Caco-2 (cell line): ENCODE results near the gene IRF2. TPM values are rescaled to one million over a fixed set of nuclear protein-coding genes. Genes with fewer than 3 reads are reported as not detected.

Experiments used
- BruUV-seq: library from RNA; stranded (reverse); fragments of 400-500 nt; replicated peaks from 2 replicates; lab custom pipeline; 2021; lab: Mats Ljungman, UMichigan
- CTCF ChIA-PET: fragments of 300-600 bp; sonication (Branson Sonifier 250); formaldehyde crosslinking; loops from one replicate; lab custom pipeline; 2022; ENCODE audit warnings: antibody characterized with exemption; lab: Charles Lee
- POLR2A ChIA-PET: fragments of 300-600 bp; sonication (Branson Sonifier 250); formaldehyde crosslinking; loops from one replicate; lab custom pipeline; 2022; ENCODE audit warnings: antibody characterized with exemption; lab: Charles Lee
- DNase-seq, 2 experiments: peaks; one replicate each; pipeline versions ENCODE4 v3.0.0 to v3.0.0-alpha.2; 2020 to 2022
- H3K27me3 ChIP-seq: replicated peaks from 2 replicates; pipeline ENCODE4 v1.6.0; 2011; ENCODE audit warnings: low read length; ENCODE audit not compliant: control insufficient read depth, insufficient read depth
- H3K36me3 ChIP-seq: 2 replicates; pipeline ENCODE4 v1.5.1; 2011; ENCODE audit warnings: low read length; ENCODE audit not compliant: control insufficient read depth, insufficient read depth
- H3K4me1 ChIP-seq: fragments of 250-450 bp; sonication (Bioruptor Pico); 2 replicates; pipeline ENCODE4 v1.5.1; 2020; ENCODE audit warnings: mild to moderate bottlenecking
- H3K4me3 ChIP-seq: 2 replicates; pipeline ENCODE4 v1.5.1; 2011; ENCODE audit warnings: low read depth, mild to moderate bottlenecking, control low read depth, low read length
- H3K9me3 ChIP-seq: fragments of 250-450 bp; sonication (Bioruptor Pico); 2 replicates; pipeline ENCODE4 v1.5.1; 2020; ENCODE audit warnings: mild to moderate bottlenecking, moderate library complexity
- H3K27ac Mint-ChIP-seq: one replicate; pipeline ENCODE4 v1.8.0; 2022; ENCODE audit warnings: mixed read lengths; ENCODE audit not compliant: unreplicated experiment
- H3K27me3 Mint-ChIP-seq: one replicate; pipeline ENCODE4 v1.8.0; 2022; ENCODE audit warnings: mixed read lengths; ENCODE audit not compliant: insufficient read depth, unreplicated experiment
- H3K36me3 Mint-ChIP-seq: one replicate; pipeline ENCODE4 v1.8.0; 2022; ENCODE audit warnings: mild to moderate bottlenecking, mixed read lengths; ENCODE audit not compliant: insufficient read depth, unreplicated experiment
- H3K4me1 Mint-ChIP-seq: one replicate; pipeline ENCODE4 v1.8.0; 2022; ENCODE audit warnings: low read depth, mixed read lengths; ENCODE audit not compliant: unreplicated experiment
- H3K4me3 Mint-ChIP-seq: one replicate; pipeline ENCODE4 v1.8.0; 2022; ENCODE audit warnings: mild to moderate bottlenecking, moderate library complexity, mixed read lengths; ENCODE audit not compliant: unreplicated experiment
- H3K9me3 Mint-ChIP-seq: one replicate; pipeline ENCODE4 v1.8.0; 2022; ENCODE audit warnings: mixed read lengths; ENCODE audit not compliant: unreplicated experiment
- intact Hi-C: fragments of 100-400 bp; cut with micrococcal nuclease; formaldehyde crosslinking; loops from one replicate; pipeline ENCODE4 v1.10.0; 2022; ENCODE audit not compliant: unreplicated experiment
- total RNA-seq: library from RNA; stranded (reverse); gene quantifications from 2 replicates; pipeline ENCODE4 v1.2.3, GENCODE V29; 2022
- TF ChIP-seq, protein P1 (sequence below), 2 experiments: fragments of 200-600 bp in 1 of 2; IDR thresholded peaks; 1 replicate in 1 of 2; 2 replicates in 1 of 2; pipeline versions ENCODE4 v1.5.1 to v1.8.0; 2011 to 2022; ENCODE audit warnings: antibody characterized with exemption in 1 of 2, control low read depth in 1 of 2, inconsistent platforms in 1 of 2, low read depth in 1 of 2, low read length in 1 of 2, mild to moderate bottlenecking in 1 of 2, moderate library complexity in 1 of 2; ENCODE audit not compliant: insufficient read depth in 1 of 2, severe bottlenecking in 1 of 2, unreplicated experiment in 1 of 2

The IRF2 gene
- total RNA-seq, 1 experiment from 2014 or later: 9.2 TPM

GRCh38 chr4:184463158-184463557 lies 11.2 kb downstream of the IRF2 start:
- intact Hi-C loops: loop anchor here (2.0 kb wide), 1 partner anchor 174 kb away; no protein-coding TSS in a partner anchor
- H3K4me3 ChIP-seq: no peak overlapping the region
- no peaks in the 10 kb centered on the region for H3K36me3 ChIP-seq
- ChIA-PET POLR2A (interaction anchor here (1.3 kb wide), 1 partner anchor 12 kb away, joined by 18 read pairs; the partner anchor contains the start of gene IRF2), CTCF (interaction anchor here (0.8 to 1.5 kb wide), 3 partner anchors 12 to 199 kb away, joined by 4 to 8 read pairs (median 6); partner anchors contain the start of gene IRF2)
- peaks cover 32% of the 10 kb centered on the region for H3K4me1 ChIP-seq
- no peak for DNase-seq
- Mint-ChIP-seq H3K9me3 (no peaks in the 10 kb centered on the region), H3K27ac (peak overlapping the region; percentile 57), H3K36me3 (peaks cover under 1% of the 10 kb centered on the region), H3K27me3 (no peaks in the 10 kb centered on the region), H3K4me3 (peak overlapping the region; percentile 17), H3K4me1 (peaks cover 38% of the 10 kb centered on the region)
- no peaks in the 10 kb centered on the region for H3K9me3 ChIP-seq
- TF ChIP-seq, protein P1, sequence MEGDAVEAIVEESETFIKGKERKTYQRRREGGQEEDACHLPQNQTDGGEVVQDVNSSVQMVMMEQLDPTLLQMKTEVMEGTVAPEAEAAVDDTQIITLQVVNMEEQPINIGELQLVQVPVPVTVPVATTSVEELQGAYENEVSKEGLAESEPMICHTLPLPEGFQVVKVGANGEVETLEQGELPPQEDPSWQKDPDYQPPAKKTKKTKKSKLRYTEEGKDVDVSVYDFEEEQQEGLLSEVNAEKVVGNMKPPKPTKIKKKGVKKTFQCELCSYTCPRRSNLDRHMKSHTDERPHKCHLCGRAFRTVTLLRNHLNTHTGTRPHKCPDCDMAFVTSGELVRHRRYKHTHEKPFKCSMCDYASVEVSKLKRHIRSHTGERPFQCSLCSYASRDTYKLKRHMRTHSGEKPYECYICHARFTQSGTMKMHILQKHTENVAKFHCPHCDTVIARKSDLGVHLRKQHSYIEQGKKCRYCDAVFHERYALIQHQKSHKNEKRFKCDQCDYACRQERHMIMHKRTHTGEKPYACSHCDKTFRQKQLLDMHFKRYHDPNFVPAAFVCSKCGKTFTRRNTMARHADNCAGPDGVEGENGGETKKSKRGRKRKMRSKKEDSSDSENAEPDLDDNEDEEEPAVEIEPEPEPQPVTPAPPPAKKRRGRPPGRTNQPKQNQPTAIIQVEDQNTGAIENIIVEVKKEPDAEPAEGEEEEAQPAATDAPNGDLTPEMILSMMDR (IDR thresholded peaks at IDR 0.05; ENCODE audit: insufficient read depth in 1 of 2, low read depth in 1 of 2, low read length in 1 of 2, severe bottlenecking in 1 of 2, unreplicated experiment in 1 of 2): no peak
- no peaks in the 10 kb centered on the region for H3K27me3 ChIP-seq
- BruUV-seq: no TSS peak

GRCh38 chr4:184462724-184463123 lies 11.6 kb downstream of the IRF2 start:
- Histone ChIP-seq H3K4me3 (no peak overlapping the region), H3K4me1 (peaks cover 32% of the 10 kb centered on the region), H3K36me3 (no peaks in the 10 kb centered on the region), H3K9me3 (no peaks in the 10 kb centered on the region), H3K27me3 (no peaks in the 10 kb centered on the region)
- peak in 1 of 2 experiments; percentile 57 for DNase-seq
- intact Hi-C loops: loop anchor here (1.0 to 2.0 kb wide), 3 partner anchors 10 to 174 kb away; no protein-coding TSS in a partner anchor
- ChIA-PET POLR2A (interaction anchor here (1.3 kb wide), 1 partner anchor 12 kb away, joined by 18 read pairs; the partner anchor contains the start of gene IRF2), CTCF (interaction anchor here (0.8 to 1.5 kb wide), 4 partner anchors 12 to 199 kb away, joined by 3 to 8 read pairs (median 5); partner anchors contain the start of gene IRF2)
- TF ChIP-seq, protein P1 (IDR thresholded peaks at IDR 0.05; ENCODE audit: insufficient read depth in 1 of 2, low read depth in 1 of 2, low read length in 1 of 2, severe bottlenecking in 1 of 2, unreplicated experiment in 1 of 2): no peak
- Mint-ChIP-seq H3K9me3 (no peaks in the 10 kb centered on the region), H3K27me3 (no peaks in the 10 kb centered on the region), H3K4me1 (peaks cover 42% of the 10 kb centered on the region), H3K27ac (peak overlapping the region; percentile 57), H3K4me3 (peak overlapping the region; percentile 17), H3K36me3 (peaks cover 5% of the 10 kb centered on the region)
- no TSS peak for BruUV-seq

DNA sequence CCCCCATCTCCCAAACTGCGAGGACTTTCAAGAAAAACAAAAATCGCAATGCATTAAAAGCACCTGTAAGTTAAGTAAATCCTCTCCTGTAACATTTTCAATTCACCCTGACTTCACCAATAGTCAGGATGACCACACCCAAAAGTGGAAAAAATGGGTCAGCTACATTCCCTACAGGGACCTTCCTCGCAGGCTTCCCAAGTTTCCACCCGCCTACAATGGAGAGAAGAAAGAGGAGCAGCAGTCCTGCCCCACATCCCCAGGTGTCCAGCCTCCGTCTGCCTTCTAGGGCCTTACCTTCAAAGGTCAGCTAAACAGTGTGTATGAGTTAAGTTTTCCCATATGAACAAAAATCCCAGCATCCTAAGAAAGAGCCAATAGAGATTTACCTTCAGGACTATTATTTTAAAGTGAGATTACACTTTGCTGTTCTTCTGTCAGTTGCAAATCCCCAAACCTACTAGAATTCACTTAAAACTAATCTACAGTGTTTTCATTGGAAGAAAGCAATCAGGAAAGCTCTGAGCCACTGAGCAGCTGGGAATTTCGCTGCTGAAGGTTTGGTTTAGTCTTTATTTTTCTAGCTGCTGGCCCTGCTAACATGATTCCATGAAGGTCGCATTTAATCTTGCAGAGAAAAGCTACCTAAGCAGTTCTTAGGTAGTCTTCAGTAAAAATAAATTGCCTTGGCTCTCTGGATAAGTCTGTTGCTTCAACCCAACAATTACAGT lies 12.5 kb downstream of the IRF2 start:
- H3K4me3 ChIP-seq: no peak overlapping the region
- BruUV-seq: no TSS peak
- H3K4me1 ChIP-seq: peaks cover 32% of the 10 kb centered on the region
- no peaks in the 10 kb centered on the region for H3K36me3 ChIP-seq
- no peak for DNase-seq
- ChIA-PET CTCF (interaction anchor here (1.0 to 1.5 kb wide), 3 partner anchors 13 to 174 kb away, joined by 3 to 8 read pairs (median 4); partner anchors contain the start of gene IRF2), POLR2A (interaction anchor here (0.6 to 1.3 kb wide), 2 partner anchors 8 to 13 kb away, joined by 7 to 18 read pairs; partner anchors contain the start of gene IRF2)
- H3K9me3 ChIP-seq: no peaks in the 10 kb centered on the region
- intact Hi-C loops: loop anchor here (1.0 to 2.0 kb wide), 3 partner anchors 10 to 173 kb away; no protein-coding TSS in a partner anchor
- peak overlapping the region; percentile 57 for H3K27ac Mint-ChIP-seq
- TF ChIP-seq, protein P1 (IDR thresholded peaks at IDR 0.05; ENCODE audit: insufficient read depth in 1 of 2, low read depth in 1 of 2, low read length in 1 of 2, severe bottlenecking in 1 of 2, unreplicated experiment in 1 of 2): no peak
- H3K4me1 Mint-ChIP-seq: peaks cover 36% of the 10 kb centered on the region
- H3K27me3 ChIP-seq: no peaks in the 10 kb centered on the region
- H3K4me3 Mint-ChIP-seq: no peak overlapping the region
- no peaks in the 10 kb centered on the region for H3K27me3 Mint-ChIP-seq
- H3K36me3 Mint-ChIP-seq: peaks cover 6% of the 10 kb centered on the region
- H3K9me3 Mint-ChIP-seq: no peaks in the 10 kb centered on the region
